Mucosa of descending colon (tissue), 3 donors: Measurements from ENCODE around the gene UBE2Q2. TPM values are rescaled to one million over a fixed set of nuclear protein-coding genes. Genes with fewer than 3 reads are reported as not detected.

Experiments
- ATAC-seq: fragments of 200-7000 bp; cut with Tn5 transposase; one replicate; pipeline ENCODE4 v1.9.1; 2020; ENCODE audit warnings: mild to moderate bottlenecking, moderate library complexity
- DNase-seq, 3 donors: peaks; one replicate each; pipeline ENCODE4 v3.0.0-alpha.2; 2020
- H3K36me3 ChIP-seq: fragments of 200-600 bp; one replicate; pipeline ENCODE4 v1.8.0; 2021; ENCODE audit warnings: low read depth, mild to moderate bottlenecking
- H3K4me1 ChIP-seq: fragments of 200-600 bp; one replicate; pipeline ENCODE4 v1.8.0; 2021; ENCODE audit warnings: low read depth, mild to moderate bottlenecking
- H3K4me3 ChIP-seq: fragments of 200-600 bp; one replicate; pipeline ENCODE4 v1.8.0; 2021; ENCODE audit warnings: mild to moderate bottlenecking
- H3K9me3 ChIP-seq: fragments of 200-600 bp; one replicate; pipeline ENCODE4 v1.8.0; 2021; ENCODE audit warnings: mild to moderate bottlenecking
- CTCF ChIP-seq: fragments of 200-600 bp; IDR thresholded peaks from one replicate; pipeline ENCODE4 v1.8.0; 2022; ENCODE audit warnings: antibody characterized with exemption, mild to moderate bottlenecking
- intact Hi-C, 2 donors: fragments of 100-400 bp; cut with DNase I in 1 of 2; cut with micrococcal nuclease in 1 of 2; formaldehyde crosslinking; loops; one replicate each; pipeline versions ENCODE4 v1.11.0 to v1.11.1; 2022; cut with DNase I, micrococcal nuclease
- total RNA-seq, 3 donors: library from RNA; stranded (reverse); fragmentation: NEBNext Ultra II Directional in 2 of 3; extraction: Animal tissue kit (Norgen Biotek cat#: 25700) in 2 of 3; gene quantifications; one replicate each; pipeline versions ENCODE4 v1.2.1 to v1.2.4, GENCODE V29; 2021 to 2023
- donor health status: DM: no; HTN: no; CAD: no; lungs with moderate emphysema.
- donor health status: DM: no; HTN: no; CAD: no.
- donor health status: DM: no; HTN: yes; CAD: no.

UBE2Q2 gene
- total RNA-seq, 3 donors from 2014 or later: 18.2 to 50.3 (median 18.4) TPM

GRCh38 chr15:75943246-75943645, 100.0 kb downstream of the UBE2Q2 start:
- Histone ChIP-seq H3K4me3 (no peak overlapping the region), H3K36me3 (no peaks in the 10 kb centered on the region), H3K9me3 (no peaks in the 10 kb centered on the region), H3K4me1 (no peaks in the 10 kb centered on the region)
- TF ChIP-seq CTCF: no peak
- no peak for DNase-seq
- intact Hi-C loops: no loop called here
- no peak for ATAC-seq

- no peak for TF ChIP-seq CTCF
- intact Hi-C loops: no loop called here
- Histone ChIP-seq H3K4me3 (no peak overlapping the region), H3K9me3 (no peaks in the 10 kb centered on the region), H3K36me3 (no peaks in the 10 kb centered on the region), H3K4me1 (no peaks in the 10 kb centered on the region)
- DNase-seq (no peak), ATAC-seq (no peak)
Measured at GRCh38 chr15:75943713-75944215, 100.5 kb downstream of the UBE2Q2 start.

GRCh38 chr15:75945953-75946352, 102.7 kb downstream of the UBE2Q2 start:
- ATAC-seq: no peak
- Histone ChIP-seq H3K9me3 (no peaks in the 10 kb centered on the region), H3K36me3 (no peaks in the 10 kb centered on the region), H3K4me3 (no peak overlapping the region), H3K4me1 (no peaks in the 10 kb centered on the region)
- intact Hi-C loops: no loop called here
- DNase-seq: no peak
- no peak for TF ChIP-seq CTCF

GRCh38 chr15:75947092-75947491, 103.8 kb downstream of the UBE2Q2 start:
- intact Hi-C loops: no loop called here
- no peak for ATAC-seq
- no peak overlapping the region for H3K4me3 ChIP-seq
- no peak for DNase-seq
- no peaks in the 10 kb centered on the region for H3K4me1 ChIP-seq
- no peaks in the 10 kb centered on the region for H3K36me3 ChIP-seq
- H3K9me3 ChIP-seq: no peaks in the 10 kb centered on the region
- TF ChIP-seq CTCF: no peak

GRCh38 chr15:75948761-75949296, 105.6 kb downstream of the UBE2Q2 start:
- no peak for DNase-seq
- no peak for ATAC-seq
- Histone ChIP-seq H3K36me3 (no peaks in the 10 kb centered on the region), H3K4me1 (no peaks in the 10 kb centered on the region), H3K9me3 (no peaks in the 10 kb centered on the region), H3K4me3 (no peak overlapping the region)
- no peak for TF ChIP-seq CTCF
- intact Hi-C loops: no loop called here

Other genes starting within 250 kb of the UBE2Q2 start
- 10 to 100 TPM; 18.7 to 23.9 (median 18.9) TPM for gene SNUPN, start 217.7 kb upstream of the UBE2Q2 start, total RNA-seq
- 10 to 100 TPM; 47.6 to 54.8 (median 50.4) TPM for gene IMP3, start 203.2 kb upstream of the UBE2Q2 start, total RNA-seq
- 10 to 100 TPM; 23.6 to 38.2 (median 28.7) TPM for gene SNX33, start 195.5 kb upstream of the UBE2Q2 start, total RNA-seq
- gene CSPG4, start 130.6 kb upstream of the UBE2Q2 start, total RNA-seq: 10 to 100 TPM in 1 of 3 donors, 1 to 10 TPM in 2; 3.0 to 86.8 (median 7.8) TPM
- gene FBXO22, start 60.4 kb downstream of the UBE2Q2 start, total RNA-seq: 10 to 100 TPM; 19.4 to 27.8 (median 20.7) TPM
- gene NRG4, start 169.0 kb downstream of the UBE2Q2 start, total RNA-seq: 1 to 10 TPM in 2 of 3 donors, under 1 TPM in 1; 0.95 to 3.3 (median 3.1) TPM
- under 1 TPM; 0.12 to 0.16 (median 0.14) TPM for gene TMEM266, start 216.5 kb downstream of the UBE2Q2 start, total RNA-seq